Fibroblast of lung (primary cell): ENCODE measurements around the gene FMR1.

Experiments
- CTCF ChIP-seq, 2 donors: IDR thresholded peaks in 1 of 2; conservative IDR thresholded peaks in 1 of 2; 1 replicate in 1 of 2; 2 replicates in 1 of 2; pipeline ENCODE4 v1.5.1; 2011 to 2012; ENCODE audit warnings: low read length in 2 of 2, control low read depth in 1 of 2, inconsistent platforms in 1 of 2, low read depth in 1 of 2, mild to moderate bottlenecking in 1 of 2
- EZH2 ChIP-seq: IDR thresholded peaks from 2 replicates; pipeline ENCODE4 v1.5.1; 2012; ENCODE audit warnings: low read length, control low read depth, mild to moderate bottlenecking; ENCODE audit errors: missing control alignments

GRCh38 chrX:147958291-147958690, 46.6 kb downstream of the FMR1 start:
- TF ChIP-seq CTCF (conservative IDR thresholded peaks at IDR 0.05 in 1 of 2, IDR thresholded peaks at IDR 0.05 in 1 of 2; ENCODE audit: low read depth in 1 of 2, low read length in 2 of 2) (no peak), EZH2 (no peak)
